Mesodermal cell (in vitro differentiated cells): ENCODE measurements around the gene NRTN.
"Not testable (repeated sequence)": the region's sequence is repeated elsewhere in the genome, so short reads cannot be mapped to it uniquely, and the experiment has no call there.

Source experiments
- H3K27ac ChIP-seq: 2 replicates; pipeline ENCODE4 v1.7.0; 2013; ENCODE audit warnings: mild to moderate bottlenecking, low read depth, low read length, moderate library complexity; ENCODE audit not compliant: severe bottlenecking
- H3K36me3 ChIP-seq: 2 replicates; pipeline ENCODE4 v1.7.1; 2013; ENCODE audit warnings: mild to moderate bottlenecking, low read length, moderate library complexity; ENCODE audit not compliant: control insufficient read depth, insufficient read depth
- H3K4me1 ChIP-seq: one replicate; pipeline ENCODE4 v1.7.1; 2013; ENCODE audit warnings: mild to moderate bottlenecking, low read length; ENCODE audit not compliant: insufficient read depth, control insufficient read depth, poor library complexity, severe bottlenecking
- H3K4me3 ChIP-seq: 2 replicates; pipeline ENCODE4 v1.7.0; 2013; ENCODE audit warnings: low read length, control low read depth, mild to moderate bottlenecking; ENCODE audit not compliant: insufficient read depth, poor library complexity, severe bottlenecking; ENCODE audit errors: extremely low read depth
- H3K9me3 ChIP-seq: 2 replicates; pipeline ENCODE4 v1.7.1; 2013; ENCODE audit warnings: mild to moderate bottlenecking, low read length, moderate library complexity; ENCODE audit not compliant: control insufficient read depth
- WGBS, 2 experiments: methylation state at CpG; one replicate each; pipeline ENCODE4 v1.1.5; 2013; ENCODE audit warnings: missing lambda C conversion rate in 2 of 2; ENCODE audit not compliant: insufficient coverage in 2 of 2; 5-methylcytosine and 5-hydroxymethylcytosine counted together

Gene NRTN

GRCh38 chr19:5857203-5858081, 52.6 kb downstream of the NRTN start:
- H3K36me3 ChIP-seq = no peaks in the 10 kb centered on the region
- H3K9me3 ChIP-seq = no peaks in the 10 kb centered on the region
- WGBS, 2 experiments = 92 to 94% methylated on average over 13 to 17 of the region's 18 CpGs
- H3K4me3 ChIP-seq = no peak overlapping the region
- no peaks in the 10 kb centered on the region for H3K4me1 ChIP-seq
- no peak overlapping the region for H3K27ac ChIP-seq

- Histone ChIP-seq H3K36me3 (no peaks in the 10 kb centered on the region), H3K27ac (no peak overlapping the region), H3K9me3 (no peaks in the 10 kb centered on the region), H3K4me3 (no peak overlapping the region), H3K4me1 (no peaks in the 10 kb centered on the region)
- 92 to 95% methylated on average over 3 to 6 of the region's 11 CpGs for WGBS, 2 experiments
These were observed 58.3 kb downstream of the NRTN start for GRCh38 chr19:5863030-5863665.

GRCh38 chr19:5864013-5864720, 59.3 kb downstream of the NRTN start:
- Histone ChIP-seq H3K4me1 (no peaks in the 10 kb centered on the region), H3K36me3 (no peaks in the 10 kb centered on the region), H3K4me3 (no peak overlapping the region), H3K27ac (no peak overlapping the region), H3K9me3 (no peaks in the 10 kb centered on the region)
- 78 to 89% methylated on average over 6 of the region's 9 CpGs for WGBS, 2 experiments

GRCh38 chr19:5864725-5865486, 60.0 kb downstream of the NRTN start:
- Histone ChIP-seq H3K36me3 (no peaks in the 10 kb centered on the region), H3K4me3 (no peak overlapping the region), H3K9me3 (no peaks in the 10 kb centered on the region), H3K4me1 (no peaks in the 10 kb centered on the region), H3K27ac (no peak overlapping the region)
- WGBS, 2 experiments = 93% methylated on average over 10 to 13 of the region's 14 CpGs

GRCh38 chr19:5865772-5866171, 60.9 kb downstream of the NRTN start:
- H3K36me3 ChIP-seq = no peaks in the 10 kb centered on the region
- 89 to 95% methylated on average over 10 to 11 of the region's 11 CpGs for WGBS, 2 experiments
- no peak overlapping the region for H3K27ac ChIP-seq
- no peak overlapping the region for H3K4me3 ChIP-seq
- H3K9me3 ChIP-seq = no peaks in the 10 kb centered on the region
- H3K4me1 ChIP-seq = no peaks in the 10 kb centered on the region

GRCh38 chr19:5867201-5868136, 62.6 kb downstream of the NRTN start:
- no peaks in the 10 kb centered on the region for H3K4me1 ChIP-seq
- no peaks in the 10 kb centered on the region for H3K9me3 ChIP-seq
- no peaks in the 10 kb centered on the region for H3K36me3 ChIP-seq
- H3K27ac ChIP-seq = no peak overlapping the region
- no peak overlapping the region for H3K4me3 ChIP-seq
- 88 to 91% methylated on average over 29 of the region's 31 CpGs for WGBS, 2 experiments

GRCh38 chr19:5870986-5871394, 66.1 kb downstream of the NRTN start:
- H3K4me1 ChIP-seq = no peaks in the 10 kb centered on the region
- WGBS, 2 experiments = 88 to 94% methylated on average over 10 to 12 of the region's 12 CpGs
- no peak overlapping the region for H3K4me3 ChIP-seq
- H3K36me3 ChIP-seq = no peaks in the 10 kb centered on the region
- no peak overlapping the region for H3K27ac ChIP-seq
- H3K9me3 ChIP-seq = no peaks in the 10 kb centered on the region

GRCh38 chr19:5873617-5874199, 68.8 kb downstream of the NRTN start:
- Histone ChIP-seq H3K36me3 (no peaks in the 10 kb centered on the region), H3K9me3 (no peaks in the 10 kb centered on the region), H3K4me3 (no peak overlapping the region), H3K4me1 (no peaks in the 10 kb centered on the region), H3K27ac (no peak overlapping the region)
- 90 to 97% methylated on average over 11 to 12 of the region's 12 CpGs for WGBS, 2 experiments

GRCh38 chr19:5874496-5874895, 69.6 kb downstream of the NRTN start:
- H3K4me3 ChIP-seq, H3K36me3 ChIP-seq, H3K4me1 ChIP-seq, H3K9me3 ChIP-seq, H3K27ac ChIP-seq: not testable (repeated sequence)
- 95 to 96% methylated on average over 6 of the region's 7 CpGs for WGBS, 2 experiments
